HepG2 (cell line): ENCODE measurements around the gene TMEM141. TPM values are rescaled to one million over a fixed set of nuclear protein-coding genes. Genes with fewer than 3 reads are reported as not detected.

Source experiments
- AHR ChIP-seq: IDR thresholded peaks from 2 replicates; pipeline ENCODE4 v1.6.1; 2018; ENCODE audit warnings: missing genetic modification reagents, missing compliant biosample characterization
- ELF1 ChIP-seq: sonication (generic); formaldehyde crosslinking; IDR thresholded peaks from 2 replicates; pipeline ENCODE4 v1.4.0; 2020; ENCODE audit warnings: missing genetic modification reagents
- PHF20 ChIP-seq: sonication (generic); formaldehyde crosslinking; IDR thresholded peaks from 2 replicates; pipeline ENCODE4 v1.5.0; 2020; ENCODE audit warnings: mild to moderate bottlenecking, missing genetic modification reagents
- PLRG1 ChIP-seq: fragments of 450-650 bp; conservative IDR thresholded peaks from 2 replicates; pipeline ENCODE4 v1.6.1; 2016
- PPARG ChIP-seq: conservative IDR thresholded peaks from 2 replicates; pipeline ENCODE4 v1.6.1; 2016; ENCODE audit warnings: missing biosample characterization, missing genetic modification reagents
- SMAD9 ChIP-seq: sonication (generic); formaldehyde crosslinking; IDR thresholded peaks from 2 replicates; pipeline ENCODE4 v1.5.1; 2020; ENCODE audit warnings: mild to moderate bottlenecking, missing genetic modification reagents
- TBX3 ChIP-seq: fragments of 450-650 bp; IDR thresholded peaks from 2 replicates; pipeline ENCODE4 v1.6.1; 2017; ENCODE audit warnings: antibody characterized with exemption, mild to moderate bottlenecking, inconsistent platforms, borderline replicate concordance
- THAP11 ChIP-seq: IDR thresholded peaks from 2 replicates; pipeline ENCODE4 v1.6.1; 2016; ENCODE audit warnings: missing biosample characterization, missing genetic modification reagents
- ZFAT ChIP-seq: sonication (generic); formaldehyde crosslinking; conservative IDR thresholded peaks from 2 replicates; pipeline ENCODE4 v1.8.1; 2023; ENCODE audit warnings: missing genetic modification reagents, inconsistent platforms
- ZNF230 ChIP-seq: sonication (generic); formaldehyde crosslinking; IDR thresholded peaks from 2 replicates; pipeline ENCODE4 v1.4.0; 2020; ENCODE audit warnings: mild to moderate bottlenecking, missing genetic modification reagents
- ZNF333 ChIP-seq: sonication (generic); formaldehyde crosslinking; IDR thresholded peaks from 2 replicates; pipeline ENCODE4 v1.4.0; 2020; ENCODE audit warnings: mild to moderate bottlenecking, missing genetic modification reagents, borderline replicate concordance
- ZNF644 ChIP-seq: IDR thresholded peaks from 2 replicates; pipeline ENCODE4 v1.6.1; 2016; ENCODE audit warnings: low read depth
- ZNF660 ChIP-seq: sonication (generic); formaldehyde crosslinking; IDR thresholded peaks from 2 replicates; pipeline ENCODE4 v1.5.1; 2020; ENCODE audit warnings: mild to moderate bottlenecking, low read depth, missing genetic modification reagents, borderline replicate concordance
- ZNF891 ChIP-seq: sonication (generic); formaldehyde crosslinking; IDR thresholded peaks from 2 replicates; pipeline ENCODE4 v1.5.0; 2020; ENCODE audit warnings: mild to moderate bottlenecking, missing genetic modification reagents
- polyA plus RNA-seq, 8 experiments: library from polyadenylated mRNA; depleted of rRNA in 3 of 8; stranded (reverse) in 7 of 8; unstranded in 1 of 8; fragments of >200 nt; fragmentation: Illumina TruSeq in 4 of 8; extraction: Trizol in 4 of 8; gene quantifications; 2 replicates each; pipeline versions ENCODE4 v1.2.1 to v1.2.3, GENCODE V29; 2011 to 2016; ENCODE audit warnings: low read depth in 4 of 8, missing spikeins in 1 of 8, mixed read lengths in 1 of 8; ENCODE audit not compliant: insufficient read depth in 1 of 8
- total RNA-seq, 5 experiments: library from RNA; depleted of rRNA; stranded (reverse); fragments of >200 nt; fragmentation: Illumina TruSeq; extraction: Trizol; gene quantifications; 2 replicates each; pipeline ENCODE4 v1.2.3, GENCODE V29; 2016; ENCODE audit warnings: low read depth in 1 of 5
- TF ChIP-seq, protein P1 (sequence below): sonication (generic); formaldehyde crosslinking; IDR thresholded peaks from 2 replicates; pipeline ENCODE4 v1.5.1; 2020; ENCODE audit warnings: mild to moderate bottlenecking, moderate library complexity, missing genetic modification reagents
- TF ChIP-seq, protein P2 (sequence below): sonication (generic); formaldehyde crosslinking; conservative IDR thresholded peaks from 2 replicates; pipeline ENCODE4 v1.5.0; 2020; ENCODE audit warnings: missing genetic modification reagents
- TF ChIP-seq, protein P3 (sequence below): IDR thresholded peaks from 2 replicates; pipeline ENCODE4 v1.6.1; 2016; ENCODE audit warnings: missing genetic modification reagents, missing compliant biosample characterization
- TF ChIP-seq, protein P4 (sequence below): fragments of 450-650 bp; IDR thresholded peaks from 2 replicates; pipeline ENCODE4 v1.6.1; 2017
- TF ChIP-seq, protein P5 (sequence below): sonication (generic); formaldehyde crosslinking; IDR thresholded peaks from 2 replicates; pipeline ENCODE4 v1.4.0; 2020; ENCODE audit warnings: missing genetic modification reagents, borderline replicate concordance

Gene TMEM141
- total and polyA plus RNA-seq, 2 of the 13 experiments (the other 11 are each of a cell fraction or from before 2014, with no cell fraction given), result 81.0 to 202 TPM

DNA sequence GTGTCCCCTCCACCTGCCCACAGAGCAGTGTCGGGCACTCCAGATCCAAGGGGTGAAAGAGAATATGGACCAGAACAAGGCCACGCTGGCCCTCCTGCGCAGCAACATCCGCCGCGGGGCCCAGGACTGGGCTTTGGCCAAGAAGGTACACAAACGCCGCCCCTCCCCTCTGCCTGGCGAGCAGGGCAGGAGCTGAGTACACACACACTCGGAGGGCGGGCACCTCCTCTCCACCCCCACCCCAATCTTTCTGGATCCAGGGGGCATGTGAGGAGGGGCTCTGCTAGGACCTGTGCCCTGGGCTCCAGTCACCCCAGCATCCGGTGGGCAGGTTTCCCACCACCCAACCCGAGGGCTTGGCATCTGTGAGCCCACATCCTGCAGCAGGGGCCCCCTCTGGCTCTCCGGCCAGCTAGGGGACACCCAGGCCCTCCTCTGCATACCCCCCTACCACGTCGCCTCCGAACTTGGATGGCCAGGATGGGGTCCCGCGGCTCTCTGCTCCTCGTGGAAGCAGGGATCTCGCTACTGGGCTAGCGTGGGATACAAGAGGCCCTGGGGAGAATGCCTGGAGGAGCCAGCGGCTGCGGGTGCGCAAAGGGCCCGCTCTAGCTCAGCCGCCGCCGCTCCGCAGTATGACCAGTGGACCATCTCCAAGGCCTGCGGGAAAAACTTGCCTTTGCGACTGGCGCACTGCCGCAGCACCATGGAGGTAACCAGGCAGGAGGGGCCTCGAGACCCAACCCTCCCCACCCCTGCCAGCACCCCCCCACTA is 8.1 kb downstream of the TMEM141 start (continued):
- TF ChIP-seq, protein P1, sequence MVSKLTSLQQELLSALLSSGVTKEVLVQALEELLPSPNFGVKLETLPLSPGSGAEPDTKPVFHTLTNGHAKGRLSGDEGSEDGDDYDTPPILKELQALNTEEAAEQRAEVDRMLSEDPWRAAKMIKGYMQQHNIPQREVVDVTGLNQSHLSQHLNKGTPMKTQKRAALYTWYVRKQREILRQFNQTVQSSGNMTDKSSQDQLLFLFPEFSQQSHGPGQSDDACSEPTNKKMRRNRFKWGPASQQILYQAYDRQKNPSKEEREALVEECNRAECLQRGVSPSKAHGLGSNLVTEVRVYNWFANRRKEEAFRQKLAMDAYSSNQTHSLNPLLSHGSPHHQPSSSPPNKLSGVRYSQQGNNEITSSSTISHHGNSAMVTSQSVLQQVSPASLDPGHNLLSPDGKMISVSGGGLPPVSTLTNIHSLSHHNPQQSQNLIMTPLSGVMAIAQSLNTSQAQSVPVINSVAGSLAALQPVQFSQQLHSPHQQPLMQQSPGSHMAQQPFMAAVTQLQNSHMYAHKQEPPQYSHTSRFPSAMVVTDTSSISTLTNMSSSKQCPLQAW (CRISPR knock-in tag), result peak; percentile 89
- TF ChIP-seq ELF1 (CRISPR knock-in tag) (no peak), TBX3 (no peak), ZNF644 (CRISPR knock-in tag) (no peak), ZFAT (CRISPR knock-in tag) (no peak), ZNF660 (CRISPR knock-in tag) (no peak), ZNF891 (CRISPR knock-in tag) (0 out of 2 replicates have a peak, but pooled peaks have one; percentile 18), ZNF230 (0 out of 2 replicates have a peak, but pooled peaks have one; percentile 21), ZNF333 (CRISPR knock-in tag) (peak; percentile 71; the same call in 1 of the 2 replicates), THAP11 (peak; percentile 68; the same call in 1 of the 2 replicates), PHF20 (CRISPR knock-in tag) (no peak; the same call in 1 of the 2 replicates), AHR (CRISPR knock-in tag) (no peak), PLRG1 (no peak), SMAD9 (CRISPR knock-in tag) (peak; percentile 48; the same call in 1 of the 2 replicates), PPARG (CRISPR knock-in tag) (peak; percentile 60)
- TF ChIP-seq, protein P2, sequence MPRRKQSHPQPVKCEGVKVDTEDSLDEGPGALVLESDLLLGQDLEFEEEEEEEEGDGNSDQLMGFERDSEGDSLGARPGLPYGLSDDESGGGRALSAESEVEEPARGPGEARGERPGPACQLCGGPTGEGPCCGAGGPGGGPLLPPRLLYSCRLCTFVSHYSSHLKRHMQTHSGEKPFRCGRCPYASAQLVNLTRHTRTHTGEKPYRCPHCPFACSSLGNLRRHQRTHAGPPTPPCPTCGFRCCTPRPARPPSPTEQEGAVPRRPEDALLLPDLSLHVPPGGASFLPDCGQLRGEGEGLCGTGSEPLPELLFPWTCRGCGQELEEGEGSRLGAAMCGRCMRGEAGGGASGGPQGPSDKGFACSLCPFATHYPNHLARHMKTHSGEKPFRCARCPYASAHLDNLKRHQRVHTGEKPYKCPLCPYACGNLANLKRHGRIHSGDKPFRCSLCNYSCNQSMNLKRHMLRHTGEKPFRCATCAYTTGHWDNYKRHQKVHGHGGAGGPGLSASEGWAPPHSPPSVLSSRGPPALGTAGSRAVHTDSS (CRISPR knock-in tag), result 0 out of 2 replicates have a peak, but pooled peaks have one; percentile 83
- TF ChIP-seq, protein P3, sequence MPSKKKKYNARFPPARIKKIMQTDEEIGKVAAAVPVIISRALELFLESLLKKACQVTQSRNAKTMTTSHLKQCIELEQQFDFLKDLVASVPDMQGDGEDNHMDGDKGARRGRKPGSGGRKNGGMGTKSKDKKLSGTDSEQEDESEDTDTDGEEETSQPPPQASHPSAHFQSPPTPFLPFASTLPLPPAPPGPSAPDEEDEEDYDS (CRISPR knock-in tag), result peak; percentile 88
- TF ChIP-seq, protein P4, sequence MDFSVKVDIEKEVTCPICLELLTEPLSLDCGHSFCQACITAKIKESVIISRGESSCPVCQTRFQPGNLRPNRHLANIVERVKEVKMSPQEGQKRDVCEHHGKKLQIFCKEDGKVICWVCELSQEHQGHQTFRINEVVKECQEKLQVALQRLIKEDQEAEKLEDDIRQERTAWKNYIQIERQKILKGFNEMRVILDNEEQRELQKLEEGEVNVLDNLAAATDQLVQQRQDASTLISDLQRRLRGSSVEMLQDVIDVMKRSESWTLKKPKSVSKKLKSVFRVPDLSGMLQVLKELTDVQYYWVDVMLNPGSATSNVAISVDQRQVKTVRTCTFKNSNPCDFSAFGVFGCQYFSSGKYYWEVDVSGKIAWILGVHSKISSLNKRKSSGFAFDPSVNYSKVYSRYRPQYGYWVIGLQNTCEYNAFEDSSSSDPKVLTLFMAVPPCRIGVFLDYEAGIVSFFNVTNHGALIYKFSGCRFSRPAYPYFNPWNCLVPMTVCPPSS, result no peak
- TF ChIP-seq, protein P5, sequence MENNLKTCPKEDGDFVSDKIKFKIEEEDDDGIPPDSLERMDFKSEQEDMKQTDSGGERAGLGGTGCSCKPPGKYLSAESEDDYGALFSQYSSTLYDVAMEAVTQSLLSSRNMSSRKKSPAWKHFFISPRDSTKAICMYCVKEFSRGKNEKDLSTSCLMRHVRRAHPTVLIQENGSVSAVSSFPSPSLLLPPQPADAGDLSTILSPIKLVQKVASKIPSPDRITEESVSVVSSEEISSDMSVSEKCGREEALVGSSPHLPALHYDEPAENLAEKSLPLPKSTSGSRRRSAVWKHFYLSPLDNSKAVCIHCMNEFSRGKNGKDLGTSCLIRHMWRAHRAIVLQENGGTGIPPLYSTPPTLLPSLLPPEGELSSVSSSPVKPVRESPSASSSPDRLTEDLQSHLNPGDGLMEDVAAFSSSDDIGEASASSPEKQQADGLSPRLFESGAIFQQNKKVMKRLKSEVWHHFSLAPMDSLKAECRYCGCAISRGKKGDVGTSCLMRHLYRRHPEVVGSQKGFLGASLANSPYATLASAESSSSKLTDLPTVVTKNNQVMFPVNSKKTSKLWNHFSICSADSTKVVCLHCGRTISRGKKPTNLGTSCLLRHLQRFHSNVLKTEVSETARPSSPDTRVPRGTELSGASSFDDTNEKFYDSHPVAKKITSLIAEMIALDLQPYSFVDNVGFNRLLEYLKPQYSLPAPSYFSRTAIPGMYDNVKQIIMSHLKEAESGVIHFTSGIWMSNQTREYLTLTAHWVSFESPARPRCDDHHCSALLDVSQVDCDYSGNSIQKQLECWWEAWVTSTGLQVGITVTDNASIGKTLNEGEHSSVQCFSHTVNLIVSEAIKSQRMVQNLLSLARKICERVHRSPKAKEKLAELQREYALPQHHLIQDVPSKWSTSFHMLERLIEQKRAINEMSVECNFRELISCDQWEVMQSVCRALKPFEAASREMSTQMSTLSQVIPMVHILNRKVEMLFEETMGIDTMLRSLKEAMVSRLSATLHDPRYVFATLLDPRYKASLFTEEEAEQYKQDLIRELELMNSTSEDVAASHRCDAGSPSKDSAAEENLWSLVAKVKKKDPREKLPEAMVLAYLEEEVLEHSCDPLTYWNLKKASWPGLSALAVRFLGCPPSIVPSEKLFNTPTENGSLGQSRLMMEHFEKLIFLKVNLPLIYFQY (CRISPR knock-in tag), result peak; percentile 89; the same call in 1 of the 2 replicates
